H9 (cell line): ENCODE measurements around the gene TSLP. TPM values are rescaled to one million over a fixed set of nuclear protein-coding genes. Genes with fewer than 3 reads are reported as not detected.

Experiments used
- DNase-seq: peaks from one replicate; pipeline ENCODE4 v3.0.0-alpha.2; 2017
- H2AFZ ChIP-seq: one replicate; pipeline ENCODE4 v1.6.1; 2013; ENCODE audit warnings: mild to moderate bottlenecking, low read length, control low read depth, moderate library complexity
- H2AK5ac ChIP-seq: 2 replicates; pipeline ENCODE4 v1.6.1; 2013; ENCODE audit warnings: low read length, control low read depth, mixed read lengths; ENCODE audit not compliant: insufficient read length
- H2BK120ac ChIP-seq: one replicate; pipeline ENCODE4 v1.6.1; 2013; ENCODE audit warnings: low read depth, mild to moderate bottlenecking, low read length, control low read depth, inconsistent platforms; ENCODE audit not compliant: poor library complexity, severe bottlenecking
- H2BK12ac ChIP-seq: 2 replicates; pipeline ENCODE4 v1.6.1; 2013; ENCODE audit warnings: low read length, control low read depth, mixed read lengths, low read depth; ENCODE audit not compliant: insufficient read length
- H2BK15ac ChIP-seq: 2 replicates; pipeline ENCODE4 v1.6.1; 2013; ENCODE audit warnings: low read depth, low read length, control low read depth
- H2BK20ac ChIP-seq: one replicate; pipeline ENCODE4 v1.6.1; 2013; ENCODE audit warnings: low read depth, mild to moderate bottlenecking, low read length, control low read depth, inconsistent platforms; ENCODE audit not compliant: poor library complexity, severe bottlenecking
- H2BK5ac ChIP-seq: 2 replicates; pipeline ENCODE4 v1.6.1; 2013; ENCODE audit warnings: low read length, control low read depth, mixed read lengths; ENCODE audit not compliant: insufficient read length
- H3K14ac ChIP-seq: 2 replicates; pipeline ENCODE4 v1.6.1; 2013; ENCODE audit warnings: low read length, control low read depth; ENCODE audit not compliant: insufficient read depth
- H3K18ac ChIP-seq: 2 replicates; pipeline ENCODE4 v1.6.1; 2013; ENCODE audit warnings: low read depth, mild to moderate bottlenecking, mixed read lengths, low read length, control low read depth; ENCODE audit not compliant: insufficient read length
- H3K23ac ChIP-seq: 2 replicates; pipeline ENCODE4 v1.6.1; 2013; ENCODE audit warnings: low read length, control low read depth, mixed read lengths, low read depth; ENCODE audit not compliant: insufficient read length
- H3K23me2 ChIP-seq: 2 replicates; pipeline ENCODE4 v1.6.1; 2013; ENCODE audit warnings: low read depth, mild to moderate bottlenecking, mixed read lengths, low read length, control low read depth; ENCODE audit not compliant: insufficient read length, poor library complexity, severe bottlenecking
- H3K27ac ChIP-seq: 2 replicates; pipeline ENCODE4 v1.5.1; 2013; ENCODE audit warnings: low read length, control low read depth, mixed read lengths, low read depth; ENCODE audit not compliant: insufficient read length
- H3K27me3 ChIP-seq: 2 replicates; pipeline ENCODE4 v1.6.1; 2013; ENCODE audit warnings: low read length, control low read depth, inconsistent platforms; ENCODE audit not compliant: insufficient read depth
- H3K4ac ChIP-seq: 2 replicates; pipeline ENCODE4 v1.6.1; 2013; ENCODE audit warnings: low read depth, mild to moderate bottlenecking, control low read depth, inconsistent platforms, low read length, moderate library complexity
- H3K4me1 ChIP-seq: 2 replicates; pipeline ENCODE4 v1.6.1; 2013; ENCODE audit warnings: low read length, control low read depth, inconsistent platforms; ENCODE audit not compliant: insufficient read depth
- H3K4me2 ChIP-seq: 2 replicates; pipeline ENCODE4 v1.6.1; 2013; ENCODE audit warnings: low read length, control low read depth, mixed read lengths; ENCODE audit not compliant: insufficient read length, insufficient read depth
- H3K56ac ChIP-seq: 2 replicates; pipeline ENCODE4 v1.6.1; 2013; ENCODE audit warnings: low read depth, mild to moderate bottlenecking, mixed read lengths, low read length, control low read depth; ENCODE audit not compliant: insufficient read length
- H3K79me1 ChIP-seq: 2 replicates; pipeline ENCODE4 v1.6.1; 2013; ENCODE audit warnings: low read depth, mild to moderate bottlenecking, moderate library complexity, low read length, control low read depth, inconsistent platforms; ENCODE audit not compliant: insufficient read depth, poor library complexity, severe bottlenecking
- H3K79me2 ChIP-seq: 2 replicates; pipeline ENCODE4 v1.6.1; 2013; ENCODE audit warnings: low read length, control low read depth, inconsistent platforms; ENCODE audit not compliant: insufficient read depth
- H3K9ac ChIP-seq: 2 replicates; pipeline ENCODE4 v1.6.1; 2013; ENCODE audit warnings: low read length, control low read depth, mixed read lengths; ENCODE audit not compliant: insufficient read length; ENCODE audit errors: extremely low read depth
- H3K9me3 ChIP-seq: one replicate; pipeline ENCODE4 v1.6.1; 2013; ENCODE audit warnings: low read depth, low read length, inconsistent platforms; ENCODE audit not compliant: control insufficient read depth
- H3T11ph ChIP-seq: one replicate; pipeline ENCODE4 v1.6.1; 2013; ENCODE audit warnings: mild to moderate bottlenecking, low read length, control low read depth, inconsistent platforms
- H4K20me1 ChIP-seq: one replicate; pipeline ENCODE4 v1.6.1; 2013; ENCODE audit not compliant: control insufficient read depth, insufficient read length, insufficient read depth
- H4K5ac ChIP-seq: 2 replicates; pipeline ENCODE4 v1.6.1; 2013; ENCODE audit warnings: low read depth, mild to moderate bottlenecking, mixed read lengths, low read length, control low read depth; ENCODE audit not compliant: insufficient read length
- H4K8ac ChIP-seq: replicated peaks from 2 replicates; pipeline ENCODE4 v1.6.1; 2013; ENCODE audit warnings: low read length, control low read depth, mixed read lengths, low read depth; ENCODE audit not compliant: insufficient read length
- H4K91ac ChIP-seq: 2 replicates; pipeline ENCODE4 v1.6.1; 2013; ENCODE audit warnings: low read depth, mild to moderate bottlenecking, moderate library complexity, mixed read lengths, low read length, control low read depth; ENCODE audit not compliant: insufficient read length
- H3K27ac Mint-ChIP-seq, 3 experiments: 2 replicates in 2 of 3; 3 replicates in 1 of 3; pipeline ENCODE4 v1.8.0; 2020 to 2021; ENCODE audit warnings: mixed read lengths in 3 of 3, mild to moderate bottlenecking in 1 of 3, moderate library complexity in 1 of 3
- H3K27me3 Mint-ChIP-seq: 2 replicates; pipeline ENCODE4 v1.8.0; 2021; ENCODE audit warnings: low read depth, mild to moderate bottlenecking, moderate library complexity, mixed read lengths
- H3K36me3 Mint-ChIP-seq, 3 experiments: 2 replicates in 2 of 3; 3 replicates in 1 of 3; pipeline ENCODE4 v1.8.0; 2020 to 2021; ENCODE audit warnings: low read depth in 3 of 3, mixed read lengths in 3 of 3; ENCODE audit not compliant: insufficient read depth in 1 of 3
- H3K4me1 Mint-ChIP-seq, 2 experiments: 2 replicates each; pipeline ENCODE4 v1.8.0; 2020; ENCODE audit warnings: mixed read lengths in 2 of 2
- H3K4me3 Mint-ChIP-seq, 2 experiments: 2 replicates in 1 of 2; 3 replicates in 1 of 2; pipeline ENCODE4 v1.8.0; 2020 to 2021; ENCODE audit warnings: mild to moderate bottlenecking in 2 of 2, mixed read lengths in 2 of 2, moderate library complexity in 1 of 2
- H3K9me3 Mint-ChIP-seq, 2 experiments: 2 replicates in 1 of 2; 3 replicates in 1 of 2; pipeline ENCODE4 v1.8.0; 2020; ENCODE audit warnings: mild to moderate bottlenecking in 2 of 2, mixed read lengths in 2 of 2, moderate library complexity in 1 of 2
- CTCF ChIP-seq: fragments of 200-600 bp; sonication (generic); conservative IDR thresholded peaks from 3 replicates; pipeline ENCODE4 v1.8.0; 2021; ENCODE audit warnings: antibody characterized with exemption, mild to moderate bottlenecking
- WGBS: extraction: QIAGEN DNeasy Blood & Tissue Kit; methylation state at CpG from one replicate; pipeline ENCODE4 v1.1.7; 2013; ENCODE audit warnings: missing lambda C conversion rate, low lambda C conversion rate, mixed read lengths; ENCODE audit not compliant: insufficient read length; ENCODE audit errors: extremely low coverage; 5-methylcytosine and 5-hydroxymethylcytosine counted together
- total RNA-seq: library from RNA; stranded (reverse); gene quantifications from 2 replicates; pipeline ENCODE4 v1.2.1, GENCODE V29; 2021

Gene TSLP
- total RNA-seq, 1 experiment from 2014 or later = 0.63 TPM

GRCh38 chr5:111107371-111107770 lies 35.9 kb downstream of the TSLP start:
- no peak overlapping the region for H3K4me2 ChIP-seq
- no peak overlapping the region for H2BK20ac ChIP-seq
- H3K9me3 Mint-ChIP-seq = no peaks in the 10 kb centered on the region
- H4K8ac ChIP-seq = no peak overlapping the region
- no peak overlapping the region for H2AK5ac ChIP-seq
- no peak overlapping the region for H3K4ac ChIP-seq
- no peak overlapping the region for H3K4me3 Mint-ChIP-seq
- no peaks in the 10 kb centered on the region for H3K27me3 Mint-ChIP-seq
- no peak overlapping the region for H4K5ac ChIP-seq
- no peak overlapping the region for H3K27ac Mint-ChIP-seq
- no peak overlapping the region for H3K14ac ChIP-seq
- no peaks in the 10 kb centered on the region for H3K9me3 ChIP-seq
- no peaks in the 10 kb centered on the region for H4K20me1 ChIP-seq
- no CpG with 5 or more reads among the region's 2 CpGs for whole genome bisulfite sequencing
- no peak for DNase-seq
- no peaks in the 10 kb centered on the region for H3K79me1 ChIP-seq
- H3K23ac ChIP-seq = no peak overlapping the region
- no peak overlapping the region for H2BK12ac ChIP-seq
- peaks cover 17 to 77% (median 57%) of the 10 kb centered on the region in 3 experiments; a peak in 6 of 7 replicates for H3K36me3 Mint-ChIP-seq
- no peak overlapping the region for H2BK120ac ChIP-seq
- no peak overlapping the region for H2BK15ac ChIP-seq
- no peak overlapping the region for H2AFZ ChIP-seq
- no peak overlapping the region for H3K9ac ChIP-seq
- no peak overlapping the region for H3T11ph ChIP-seq
- no peaks in the 10 kb centered on the region for H3K27me3 ChIP-seq
- H3K23me2 ChIP-seq = no peaks in the 10 kb centered on the region
- H4K91ac ChIP-seq = no peak overlapping the region
- H3K4me1 Mint-ChIP-seq = no peaks in the 10 kb centered on the region
- TF ChIP-seq CTCF = no peak
- no peak overlapping the region for H3K18ac ChIP-seq
- no peaks in the 10 kb centered on the region for H3K4me1 ChIP-seq
- H3K79me2 ChIP-seq = no peaks in the 10 kb centered on the region
- H3K27ac ChIP-seq = no peak overlapping the region
- no peak overlapping the region for H3K56ac ChIP-seq
- H2BK5ac ChIP-seq = no peak overlapping the region
